HEK293 (cell line): ENCODE data around the gene VAT1.

Experiments
- GLIS2 ChIP-seq: fragments of 450-650 bp; formaldehyde crosslinking; IDR thresholded peaks from 2 replicates; pipeline ENCODE4 v1.5.1; 2016; ENCODE audit warnings: missing biosample characterization, missing genetic modification characterization
- HOXC10 ChIP-seq: sonication (generic); formaldehyde crosslinking; IDR thresholded peaks from 2 replicates; pipeline ENCODE4 v1.8.1; 2023; ENCODE audit warnings: mild to moderate bottlenecking, missing genetic modification reagents
- KLF17 ChIP-seq: fragments of 450-650 bp; formaldehyde crosslinking; IDR thresholded peaks from 2 replicates; pipeline ENCODE4 v1.5.1; 2016; ENCODE audit warnings: missing biosample characterization, missing genetic modification characterization
- KLF9 ChIP-seq: fragments of 450-650 bp; formaldehyde crosslinking; IDR thresholded peaks from 2 replicates; pipeline ENCODE4 v1.5.1; 2016; ENCODE audit warnings: missing biosample characterization, missing genetic modification characterization, low read depth
- OVOL3 ChIP-seq: fragments of 450-650 bp; formaldehyde crosslinking; IDR thresholded peaks from 2 replicates; pipeline ENCODE4 v1.5.1; 2016; ENCODE audit warnings: missing biosample characterization, missing genetic modification characterization
- REPIN1 ChIP-seq: fragments of 450-650 bp; formaldehyde crosslinking; IDR thresholded peaks from 2 replicates; pipeline ENCODE4 v1.5.1; 2017; ENCODE audit warnings: missing biosample characterization, missing genetic modification characterization, low read depth
- SCRT1 ChIP-seq: fragments of 450-650 bp; formaldehyde crosslinking; IDR thresholded peaks from 2 replicates; pipeline ENCODE4 v1.5.1; 2016; ENCODE audit warnings: missing biosample characterization, missing genetic modification characterization, borderline replicate concordance
- SETDB1 ChIP-seq: IDR thresholded peaks from one replicate; pipeline ENCODE4 v1.6.1; 2017; ENCODE audit warnings: mild to moderate bottlenecking, low read length, moderate library complexity, mixed read lengths; ENCODE audit not compliant: insufficient read length
- SP3 ChIP-seq: fragments of 450-650 bp; formaldehyde crosslinking; IDR thresholded peaks from 2 replicates; pipeline ENCODE4 v1.5.1; 2016; ENCODE audit warnings: missing biosample characterization, missing genetic modification characterization
- ZBTB6 ChIP-seq: fragments of 450-650 bp; formaldehyde crosslinking; IDR thresholded peaks from 2 replicates; pipeline ENCODE4 v1.5.1; 2017; ENCODE audit warnings: missing biosample characterization, missing genetic modification characterization
- ZBTB7A ChIP-seq: fragments of 450-650 bp; formaldehyde crosslinking; IDR thresholded peaks from 2 replicates; pipeline ENCODE4 v1.5.1; 2016; ENCODE audit warnings: low read depth, missing biosample characterization, missing genetic modification characterization
- ZNF140 ChIP-seq: fragments of 450-650 bp; formaldehyde crosslinking; IDR thresholded peaks from 2 replicates; pipeline ENCODE4 v1.5.1; 2016; ENCODE audit warnings: missing biosample characterization, missing genetic modification characterization
- ZNF174 ChIP-seq: fragments of 450-650 bp; formaldehyde crosslinking; IDR thresholded peaks from 2 replicates; pipeline ENCODE4 v1.5.0; 2017; ENCODE audit warnings: missing biosample characterization, mild to moderate bottlenecking, missing genetic modification characterization
- ZNF184 ChIP-seq: fragments of 450-650 bp; IDR thresholded peaks from 2 replicates; pipeline ENCODE4 v1.5.1; 2018; ENCODE audit warnings: missing biosample characterization, mild to moderate bottlenecking, missing genetic modification characterization
- ZNF202 ChIP-seq: fragments of 450-650 bp; formaldehyde crosslinking; IDR thresholded peaks from 2 replicates; pipeline ENCODE4 v1.5.1; 2016; ENCODE audit warnings: missing biosample characterization, missing genetic modification characterization, borderline replicate concordance
- ZNF26 ChIP-seq: fragments of 450-650 bp; formaldehyde crosslinking; IDR thresholded peaks from 2 replicates; pipeline ENCODE4 v1.5.1; 2016; ENCODE audit warnings: missing biosample characterization, missing genetic modification characterization
- ZNF280D ChIP-seq: fragments of 450-650 bp; formaldehyde crosslinking; IDR thresholded peaks from 2 replicates; pipeline ENCODE4 v1.5.1; 2016; ENCODE audit warnings: missing biosample characterization, missing genetic modification characterization
- ZNF324 ChIP-seq: fragments of 450-650 bp; formaldehyde crosslinking; IDR thresholded peaks from 2 replicates; pipeline ENCODE4 v1.5.1; 2016; ENCODE audit warnings: missing biosample characterization, missing genetic modification characterization
- ZNF335 ChIP-seq: fragments of 450-650 bp; formaldehyde crosslinking; conservative IDR thresholded peaks from 2 replicates; pipeline ENCODE4 v1.5.1; 2016; ENCODE audit warnings: missing biosample characterization, missing genetic modification characterization
- ZNF350 ChIP-seq: fragments of 450-650 bp; formaldehyde crosslinking; IDR thresholded peaks from 2 replicates; pipeline ENCODE4 v1.5.0; 2017; ENCODE audit warnings: missing biosample characterization, mild to moderate bottlenecking, missing genetic modification characterization
- ZNF513 ChIP-seq: fragments of 450-650 bp; IDR thresholded peaks from 2 replicates; pipeline ENCODE4 v1.5.1; 2018; ENCODE audit warnings: missing biosample characterization, missing genetic modification characterization
- ZNF530 ChIP-seq: fragments of 450-650 bp; formaldehyde crosslinking; IDR thresholded peaks from 2 replicates; pipeline ENCODE4 v1.5.1; 2016; ENCODE audit warnings: low read depth, missing biosample characterization, missing genetic modification characterization
- ZNF548 ChIP-seq: fragments of 450-650 bp; formaldehyde crosslinking; IDR thresholded peaks from 2 replicates; pipeline ENCODE4 v1.5.1; 2016; ENCODE audit warnings: missing biosample characterization, missing genetic modification characterization
- ZNF596 ChIP-seq: fragments of 450-650 bp; IDR thresholded peaks from 2 replicates; pipeline ENCODE4 v1.5.0; 2018; ENCODE audit warnings: missing biosample characterization, mild to moderate bottlenecking, missing genetic modification characterization, moderate library complexity
- ZNF626 ChIP-seq: fragments of 450-650 bp; sonication (Bioruptor Pico); formaldehyde crosslinking; IDR thresholded peaks from 2 replicates; pipeline ENCODE4 v1.5.1; 2018; ENCODE audit warnings: missing biosample characterization, missing genetic modification characterization, inconsistent platforms
- ZNF645 ChIP-seq: fragments of 450-650 bp; formaldehyde crosslinking; IDR thresholded peaks from 2 replicates; pipeline ENCODE4; 2016; ENCODE audit warnings: missing biosample characterization, missing genetic modification characterization
- ZNF670 ChIP-seq: fragments of 450-650 bp; formaldehyde crosslinking; IDR thresholded peaks from 2 replicates; pipeline ENCODE4 v1.5.1; 2016; ENCODE audit warnings: missing biosample characterization, missing genetic modification characterization, low read depth
- ZNF692 ChIP-seq: fragments of 450-650 bp; formaldehyde crosslinking; IDR thresholded peaks from 2 replicates; pipeline ENCODE4 v1.5.1; 2016; ENCODE audit warnings: missing biosample characterization, missing genetic modification characterization
- ZNF747 ChIP-seq: fragments of 450-650 bp; formaldehyde crosslinking; IDR thresholded peaks from 2 replicates; pipeline ENCODE4 v1.5.1; 2016; ENCODE audit warnings: missing biosample characterization, missing genetic modification characterization
- ZNF830 ChIP-seq: fragments of 450-650 bp; IDR thresholded peaks from 2 replicates; pipeline ENCODE4 v1.5.0; 2018; ENCODE audit warnings: missing biosample characterization, missing genetic modification characterization, low read depth, mild to moderate bottlenecking, moderate library complexity
- ZSCAN23 ChIP-seq: fragments of 450-650 bp; formaldehyde crosslinking; IDR thresholded peaks from 2 replicates; pipeline ENCODE4 v1.5.1; 2016; ENCODE audit warnings: missing biosample characterization, missing genetic modification characterization

Gene VAT1

GRCh38 chr17:42969001-42969581, 53.1 kb downstream of the VAT1 start (continued):
- TF ChIP-seq ZNF626 (no peak), ZNF350 (tag by site-specific recombination) (no peak), KLF9 (tag by site-specific recombination) (no peak), ZNF747 (tag by site-specific recombination) (no peak), GLIS2 (tag by site-specific recombination) (no peak), KLF17 (tag by site-specific recombination) (no peak), SCRT1 (tag by site-specific recombination) (peak; percentile 73; the same call in 1 of the 2 replicates), ZNF513 (no peak), ZNF530 (tag by site-specific recombination) (no peak), SP3 (tag by site-specific recombination) (no peak), ZNF202 (tag by site-specific recombination) (no peak), ZNF26 (tag by site-specific recombination) (no peak), REPIN1 (tag by site-specific recombination) (no peak), ZNF830 (tag by site-specific recombination) (no peak), ZBTB7A (tag by site-specific recombination) (no peak), HOXC10 (no peak), ZNF174 (tag by site-specific recombination) (no peak), ZNF324 (tag by site-specific recombination) (peak; percentile 70; the same call in 1 of the 2 replicates), ZNF140 (tag by site-specific recombination) (no peak), ZNF548 (tag by site-specific recombination) (no peak), SETDB1 (no peak), OVOL3 (tag by site-specific recombination) (no peak), ZNF596 (tag by site-specific recombination) (no peak), ZNF670 (tag by site-specific recombination) (no peak), ZNF280D (no peak), ZNF692 (tag by site-specific recombination) (0 out of 2 replicates have a peak, but pooled peaks have one; percentile 30), ZNF184 (no peak), ZNF645 (tag by site-specific recombination) (no peak), ZBTB6 (no peak), ZSCAN23 (tag by site-specific recombination) (no peak), ZNF335 (peak; percentile 54)
